GM19438 (cell line): ENCODE results near the gene CHTF8.

Experiments
- ATAC-seq: cut with Tn5 transposase; IDR thresholded peaks from one replicate; pipeline ENCODE4 v1.9.1; 2021; ENCODE audit warnings: low read depth; ENCODE audit not compliant: unreplicated experiment

The CHTF8 gene

DNA sequence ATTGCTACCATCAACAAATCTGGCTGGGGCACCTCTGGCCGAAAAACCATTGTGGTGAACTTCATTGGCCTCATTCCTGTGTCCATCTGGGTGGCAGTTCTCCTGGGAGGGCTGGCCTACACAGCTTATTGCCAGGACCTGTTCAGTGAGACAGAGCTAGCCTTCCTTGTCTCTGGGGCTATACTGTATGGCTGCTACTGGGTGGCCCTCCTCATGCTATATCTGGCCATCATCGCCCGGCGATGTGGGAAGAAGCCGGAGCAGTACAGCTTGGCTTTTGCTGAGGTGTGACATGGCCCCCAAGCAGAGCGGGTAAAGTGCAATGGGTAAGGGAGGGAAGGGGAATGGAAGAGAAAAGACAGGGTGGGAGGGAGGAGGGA is 17.4 kb downstream of the CHTF8 start:
- no peak for ATAC-seq

DNA sequence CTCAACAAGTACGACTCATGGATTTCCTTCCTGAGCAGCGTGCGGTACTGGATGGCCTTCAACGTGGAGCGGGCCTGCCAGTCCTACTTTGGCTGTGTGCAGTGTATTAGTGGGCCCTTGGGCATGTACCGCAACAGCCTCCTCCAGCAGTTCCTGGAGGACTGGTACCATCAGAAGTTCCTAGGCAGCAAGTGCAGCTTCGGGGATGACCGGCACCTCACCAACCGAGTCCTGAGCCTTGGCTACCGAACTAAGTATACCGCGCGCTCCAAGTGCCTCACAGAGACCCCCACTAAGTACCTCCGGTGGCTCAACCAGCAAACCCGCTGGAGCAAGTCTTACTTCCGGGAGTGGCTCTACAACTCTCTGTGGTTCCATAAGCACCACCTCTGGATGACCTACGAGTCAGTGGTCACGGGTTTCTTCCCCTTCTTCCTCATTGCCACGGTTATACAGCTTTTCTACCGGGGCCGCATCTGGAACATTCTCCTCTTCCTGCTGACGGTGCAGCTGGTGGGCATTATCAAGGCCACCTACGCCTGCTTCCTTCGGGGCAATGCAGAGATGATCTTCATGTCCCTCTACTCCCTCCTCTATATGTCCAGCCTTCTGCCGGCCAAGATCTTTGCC is 17.9 kb downstream of the CHTF8 start:
- ATAC-seq: no peak

DNA sequence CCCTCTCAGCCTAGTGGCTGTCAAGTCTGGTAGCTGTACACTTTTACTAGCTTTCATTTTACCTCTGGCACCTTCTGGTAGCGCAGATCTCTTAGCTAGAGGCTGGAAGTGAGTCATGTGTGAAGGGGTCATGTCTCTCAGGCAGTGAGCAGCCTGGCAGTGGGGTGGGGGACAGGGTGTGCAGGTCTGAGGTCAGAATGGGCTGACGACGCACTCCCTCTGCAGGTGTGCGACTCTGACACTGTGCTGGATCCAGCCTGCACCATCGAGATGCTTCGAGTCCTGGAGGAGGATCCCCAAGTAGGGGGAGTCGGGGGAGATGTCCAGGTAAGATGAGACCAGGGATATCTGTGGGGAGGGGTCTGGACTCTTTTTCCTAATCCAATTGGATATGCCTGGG is 19.2 kb downstream of the CHTF8 start:
- ATAC-seq: no peak

DNA sequence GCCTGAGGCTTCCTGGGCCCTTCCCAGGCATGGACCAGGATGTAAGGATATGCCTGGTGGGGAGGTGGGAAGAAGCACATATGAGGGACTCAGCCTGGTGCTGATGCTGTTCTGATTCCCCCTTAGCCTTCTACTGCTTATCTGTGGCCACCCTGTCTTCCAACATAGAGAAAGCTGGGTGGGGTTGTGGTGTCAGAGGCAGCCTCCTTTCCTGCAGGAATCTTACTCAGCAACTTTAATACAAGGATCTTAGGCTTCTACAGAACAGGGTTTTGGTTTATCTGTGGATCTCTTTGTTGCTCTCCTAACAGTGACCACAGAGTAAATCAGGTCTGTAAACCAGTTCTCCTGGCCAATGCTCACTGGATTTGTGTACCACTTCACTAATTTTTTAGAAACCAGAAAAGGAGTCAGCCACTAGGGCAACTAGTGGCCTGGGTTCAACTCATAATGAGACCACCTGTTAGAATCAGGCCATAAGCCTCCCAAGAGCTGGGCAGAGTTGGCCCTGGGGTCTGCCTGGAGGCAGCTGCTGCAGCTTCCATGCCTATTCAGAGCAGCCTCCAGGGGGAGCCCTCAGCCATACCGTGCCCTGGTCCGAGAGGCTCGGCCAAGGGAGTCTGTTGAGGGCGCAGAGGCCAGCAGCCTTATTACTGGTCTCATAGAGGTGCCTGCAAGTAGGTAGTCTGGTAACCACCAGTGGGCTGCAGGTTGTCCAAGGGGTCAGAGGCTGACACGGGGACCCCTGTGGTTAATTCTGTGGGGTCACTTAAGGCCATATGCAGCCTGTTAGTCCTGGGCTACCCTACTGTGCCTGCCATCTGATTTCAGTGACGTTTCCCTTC is 19.9 kb downstream of the CHTF8 start:
- ATAC-seq: no peak

DNA sequence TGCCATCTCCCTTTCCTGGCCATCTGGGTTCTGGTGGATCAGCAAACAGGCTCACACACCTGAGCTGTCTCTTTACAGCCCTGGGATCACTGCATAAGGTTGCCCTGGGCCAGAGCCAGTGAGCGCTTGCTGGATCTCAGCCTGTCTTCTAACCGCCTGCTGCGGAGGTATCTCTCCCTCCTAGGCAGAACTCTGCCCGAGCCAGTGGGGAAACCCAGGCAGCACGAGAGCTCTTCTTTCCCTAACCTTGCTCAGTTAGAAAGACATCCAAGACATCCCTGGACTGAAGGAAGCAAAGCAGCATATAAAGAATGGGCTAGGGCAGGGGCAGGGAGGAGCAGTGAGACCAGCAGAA is 20.5 kb downstream of the CHTF8 start:
- no peak for ATAC-seq

DNA sequence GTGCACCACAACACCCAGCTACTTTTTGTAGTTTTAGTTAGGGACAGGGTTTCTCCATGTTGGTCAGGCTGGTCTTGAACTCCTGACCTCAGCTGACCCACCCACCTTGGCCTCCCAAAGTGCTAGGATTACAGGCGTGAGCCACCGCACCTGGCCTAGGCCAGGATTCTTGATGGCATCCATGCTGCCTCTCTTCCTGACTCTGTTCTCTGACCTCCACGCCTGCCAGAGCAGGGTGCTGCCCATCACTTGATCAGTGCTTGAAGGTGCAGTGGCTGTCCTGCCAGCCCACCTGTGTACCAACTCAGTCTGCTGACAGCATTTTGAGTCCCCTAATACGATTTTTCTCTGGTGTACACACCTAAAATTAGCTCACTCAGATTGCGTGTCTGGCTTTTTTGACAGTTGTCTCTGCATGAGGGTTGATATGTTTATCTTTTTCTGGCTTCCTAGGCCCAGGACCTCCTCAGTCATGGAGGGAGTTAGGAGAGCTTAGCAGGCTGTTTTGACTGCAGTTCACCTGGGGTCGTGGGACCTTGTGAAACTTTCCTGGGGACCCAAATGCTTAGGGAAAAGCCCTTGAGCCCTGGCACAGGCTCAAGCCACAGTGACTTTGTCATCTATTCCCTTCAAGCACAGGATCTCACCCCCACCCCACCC is 21.0 kb downstream of the CHTF8 start:
- no peak for ATAC-seq

DNA sequence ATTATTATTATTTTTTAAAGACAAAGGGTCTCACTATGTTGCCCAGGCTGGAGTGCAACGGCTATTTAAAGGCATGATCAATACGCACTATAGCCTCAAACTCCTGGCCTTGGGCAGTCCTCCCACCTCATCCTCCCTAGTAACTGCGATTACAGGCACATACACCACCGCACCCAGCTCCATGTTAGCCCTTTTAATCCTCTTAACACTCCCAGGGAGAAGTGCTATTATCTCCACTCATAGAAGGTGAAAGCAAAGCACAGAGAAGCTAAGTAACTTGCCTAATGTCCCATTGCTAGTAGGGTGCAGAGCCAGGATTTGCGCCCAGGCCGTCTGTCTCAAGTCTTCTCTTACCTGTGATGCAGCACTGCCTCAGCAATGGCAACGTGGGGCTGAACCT is 22.0 kb downstream of the CHTF8 start:
- ATAC-seq: no peak

DNA sequence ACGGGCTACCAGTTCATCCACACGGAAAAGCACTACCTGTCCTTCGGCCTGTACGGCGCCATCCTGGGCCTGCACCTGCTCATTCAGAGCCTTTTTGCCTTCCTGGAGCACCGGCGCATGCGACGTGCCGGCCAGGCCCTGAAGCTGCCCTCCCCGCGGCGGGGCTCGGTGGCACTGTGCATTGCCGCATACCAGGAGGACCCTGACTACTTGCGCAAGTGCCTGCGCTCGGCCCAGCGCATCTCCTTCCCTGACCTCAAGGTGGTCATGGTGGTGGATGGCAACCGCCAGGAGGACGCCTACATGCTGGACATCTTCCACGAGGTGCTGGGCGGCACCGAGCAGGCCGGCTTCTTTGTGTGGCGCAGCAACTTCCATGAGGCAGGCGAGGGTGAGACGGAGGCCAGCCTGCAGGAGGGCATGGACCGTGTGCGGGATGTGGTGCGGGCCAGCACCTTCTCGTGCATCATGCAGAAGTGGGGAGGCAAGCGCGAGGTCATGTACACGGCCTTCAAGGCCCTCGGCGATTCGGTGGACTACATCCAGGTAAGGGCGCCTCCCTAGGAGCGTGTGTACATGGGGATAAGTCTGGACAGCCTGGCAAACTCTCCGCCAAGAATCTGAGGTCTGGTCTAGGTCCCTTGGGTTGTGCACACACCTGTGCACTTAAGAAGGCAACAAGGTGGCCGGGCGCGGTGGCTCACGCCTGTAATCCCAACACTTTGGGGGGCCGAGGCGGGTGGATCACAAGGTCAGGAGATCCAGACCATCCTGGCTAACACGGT is 22.7 kb downstream of the CHTF8 start:
- no peak for ATAC-seq

DNA sequence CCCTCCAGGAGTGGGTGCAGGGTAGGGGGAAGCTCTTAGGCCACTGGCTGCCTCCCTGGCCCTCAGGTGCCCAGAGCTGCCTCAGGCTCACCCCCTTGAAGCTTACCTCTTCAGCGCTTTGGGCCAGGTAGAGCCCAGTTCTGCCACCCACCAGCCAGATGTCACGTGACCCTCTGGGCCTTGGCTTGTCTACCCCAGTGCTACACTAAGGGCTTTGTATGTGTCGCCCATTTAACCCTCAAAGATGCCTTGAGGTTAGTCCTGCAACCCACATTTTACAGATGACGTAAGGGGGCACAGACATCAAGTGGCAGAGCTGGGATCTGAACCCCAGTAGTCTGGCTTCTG is 23.5 kb downstream of the CHTF8 start:
- ATAC-seq: no peak

DNA sequence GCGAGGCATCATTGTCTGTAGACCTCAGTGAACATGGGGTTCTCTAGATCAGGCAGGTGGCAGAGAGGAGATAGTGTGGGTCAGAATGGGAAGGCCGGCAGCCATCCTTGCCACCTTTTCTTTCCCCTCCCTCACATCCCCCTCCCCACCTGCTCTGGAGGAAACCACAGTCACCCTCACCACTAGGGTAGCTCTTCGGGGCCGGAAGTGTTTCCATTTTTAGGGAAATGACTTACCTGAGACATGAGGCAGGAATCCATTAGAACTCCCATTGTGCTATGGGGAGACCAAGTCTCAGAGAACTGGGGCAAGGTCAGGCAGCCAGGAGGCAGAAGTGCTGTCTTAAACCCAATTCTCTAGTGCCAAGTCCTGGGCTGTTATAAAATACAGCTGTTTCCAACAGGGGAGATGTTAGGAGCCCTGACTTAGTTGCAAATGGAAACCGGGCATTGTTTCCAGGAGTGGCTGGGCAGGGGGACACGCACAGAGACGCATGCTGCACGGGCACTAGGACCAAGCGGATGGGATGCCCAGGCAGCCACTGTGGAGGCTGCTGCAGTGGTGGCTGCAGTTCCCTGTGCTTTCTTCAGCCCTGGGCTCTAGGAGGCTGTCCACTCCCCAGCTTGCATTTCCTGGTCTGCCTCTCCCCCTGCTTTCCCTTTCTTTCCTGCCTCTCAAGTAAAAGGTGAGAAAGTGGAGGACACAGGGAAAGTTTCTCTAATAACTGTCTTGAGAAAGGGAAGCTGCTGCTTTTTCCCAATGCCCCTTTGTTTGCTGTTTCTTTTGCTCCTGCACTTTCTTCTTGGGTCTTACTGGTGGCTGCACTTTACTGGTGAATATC is 24.1 kb downstream of the CHTF8 start:
- ATAC-seq: no peak

DNA sequence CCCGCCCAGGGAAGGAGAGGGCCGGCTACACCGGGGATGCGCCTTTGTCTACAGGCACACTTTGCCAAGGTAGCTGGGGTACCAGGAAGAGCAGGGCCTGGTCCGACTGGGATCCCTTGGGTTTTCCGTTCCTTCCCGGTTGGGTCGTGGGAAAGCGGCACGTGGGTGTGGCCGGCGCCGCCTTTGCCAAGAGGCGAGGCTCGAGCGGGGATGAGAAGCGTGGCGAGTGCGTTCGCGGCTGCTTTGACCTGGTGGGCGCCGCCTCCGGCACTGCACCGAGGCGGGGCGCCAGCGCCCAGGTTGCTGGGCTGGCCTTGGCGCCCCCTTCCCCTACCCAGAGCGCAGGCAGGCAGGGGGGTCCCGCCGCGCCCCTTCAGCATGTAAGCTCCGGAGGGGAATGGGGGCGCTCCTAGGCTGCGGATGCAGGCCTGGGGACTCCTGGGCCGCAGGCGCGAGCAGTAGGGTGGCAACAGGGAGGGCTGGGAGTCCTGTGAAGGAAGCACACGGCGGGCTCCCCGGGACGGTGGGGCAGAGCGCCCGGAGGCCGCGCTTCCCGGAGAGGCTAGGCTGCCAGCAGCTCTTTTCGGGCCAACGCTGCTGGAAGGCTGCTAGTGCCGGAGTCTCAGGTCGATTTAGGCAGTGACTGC is 24.9 kb downstream of the CHTF8 start:
- ATAC-seq: no peak

DNA sequence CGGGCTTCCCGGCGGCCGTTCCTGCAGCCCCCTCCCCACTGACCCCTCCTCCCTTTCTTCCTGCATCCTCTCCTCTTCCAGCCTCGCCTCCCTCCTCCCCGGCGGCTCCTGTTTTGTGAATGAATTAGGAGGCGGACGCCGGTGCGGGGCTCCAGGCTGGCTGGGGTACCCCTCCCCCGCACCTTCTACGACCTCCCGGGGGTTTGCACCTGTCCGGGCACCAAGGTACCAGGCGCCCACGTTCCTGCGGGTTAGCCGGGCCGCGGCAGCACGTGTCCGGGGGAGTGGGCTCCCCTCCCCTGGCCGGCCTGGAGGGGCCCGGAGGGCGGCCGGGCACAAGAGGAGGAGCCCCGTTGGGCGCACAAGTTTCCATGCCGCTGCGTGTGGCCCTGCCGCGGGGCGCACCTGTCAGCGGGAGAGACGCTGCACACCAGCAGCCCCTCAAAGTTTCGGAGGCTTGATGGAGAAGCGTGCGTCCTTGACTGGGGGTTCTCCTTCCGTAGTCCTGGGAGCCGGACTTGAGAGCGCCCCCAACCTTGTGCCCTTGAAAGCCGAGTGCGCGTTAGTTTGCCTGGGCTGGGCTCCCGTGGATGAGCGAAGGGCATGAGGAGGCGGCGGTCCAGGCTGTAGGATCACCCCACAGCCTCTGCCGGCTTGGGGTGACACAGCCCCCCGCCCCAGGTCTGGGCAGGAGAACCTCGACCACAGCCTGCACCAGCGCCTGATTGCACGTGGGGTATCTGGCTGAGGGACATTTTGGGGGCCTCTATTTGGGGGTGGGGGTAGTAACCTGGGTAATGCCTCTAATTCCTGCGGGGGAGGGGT is 25.7 kb downstream of the CHTF8 start:
- ATAC-seq: no peak

DNA sequence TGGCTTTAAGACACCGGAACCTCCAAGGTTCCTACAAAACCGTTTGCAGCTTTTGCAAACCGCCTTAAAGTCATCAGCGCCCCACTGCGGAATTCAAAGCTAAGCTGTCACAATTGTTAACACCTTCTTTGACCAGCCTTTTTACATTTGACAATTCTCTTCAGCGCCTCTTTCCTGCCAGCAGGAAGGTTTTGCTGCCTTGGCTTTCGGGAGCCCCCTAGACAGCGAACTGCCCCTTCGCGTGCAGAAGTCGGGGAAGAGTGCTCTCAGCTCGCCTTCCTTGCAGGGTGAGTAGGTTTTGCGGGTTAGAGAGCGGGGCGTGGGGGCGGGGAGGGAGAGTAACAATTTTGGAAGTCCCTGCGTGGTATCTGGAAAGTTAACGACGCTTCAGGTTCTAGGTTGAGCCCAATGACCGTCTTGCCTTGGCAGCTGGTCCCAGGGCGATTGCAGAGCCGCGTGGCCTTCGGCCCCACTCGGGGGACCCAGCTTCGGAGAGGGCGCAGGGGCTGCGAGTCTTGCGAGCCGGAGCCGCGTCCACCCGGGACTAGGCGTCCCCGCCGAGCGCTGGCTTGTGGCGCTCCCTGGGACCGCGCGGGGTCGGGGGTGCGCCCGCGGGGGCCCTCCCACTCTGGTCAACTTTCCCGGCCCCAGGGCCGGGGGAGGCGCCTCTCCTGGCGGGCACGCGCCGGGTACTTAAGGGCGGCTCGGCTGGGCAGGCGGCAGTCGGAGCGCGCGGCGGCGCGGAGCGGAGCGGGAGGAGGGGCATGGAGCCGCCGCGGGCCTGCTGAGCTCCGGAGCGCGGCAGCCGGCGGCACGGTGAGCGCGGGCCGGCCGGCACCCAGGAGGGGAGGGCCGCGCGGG is 26.7 kb downstream of the CHTF8 start, which contains the start of gene HAS3:
TSS of gene HAS3 (plus strand) at position 153 of the 861 bp plus-strand sequence. CDS start 3,743 bp downstream, outside the sequence.
- ATAC-seq: no peak

DNA sequence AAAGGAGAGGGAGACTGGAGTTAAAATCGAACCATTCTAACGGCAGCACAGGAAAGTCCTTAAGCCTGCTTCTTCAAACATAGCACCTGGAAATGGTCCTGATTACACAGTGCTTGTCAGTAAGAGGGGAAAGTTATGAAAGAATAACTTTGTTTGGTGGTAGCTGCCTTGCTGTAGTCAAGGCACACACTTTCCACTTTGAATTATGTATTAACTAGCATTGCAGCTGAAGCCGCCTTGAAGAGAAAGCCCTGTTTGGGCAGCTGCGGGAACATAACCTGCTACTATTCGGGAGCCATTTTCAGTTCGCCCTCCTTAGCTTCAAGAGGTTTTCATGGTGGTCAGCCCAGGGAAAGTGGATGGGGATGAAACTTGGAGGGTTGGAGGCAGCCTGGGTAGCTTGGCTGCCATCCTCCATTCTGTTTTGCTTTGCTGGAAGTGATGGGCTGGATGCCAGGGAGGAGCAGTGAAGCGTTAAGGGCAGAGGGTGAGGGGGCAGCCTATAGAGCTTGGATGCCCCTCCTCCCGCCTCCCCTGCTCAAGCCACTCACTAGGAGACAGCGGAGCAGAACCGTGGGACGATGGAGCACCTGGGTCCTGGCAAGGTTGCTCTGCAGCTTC is 32.2 kb downstream of the CHTF8 start:
- no peak for ATAC-seq

DNA sequence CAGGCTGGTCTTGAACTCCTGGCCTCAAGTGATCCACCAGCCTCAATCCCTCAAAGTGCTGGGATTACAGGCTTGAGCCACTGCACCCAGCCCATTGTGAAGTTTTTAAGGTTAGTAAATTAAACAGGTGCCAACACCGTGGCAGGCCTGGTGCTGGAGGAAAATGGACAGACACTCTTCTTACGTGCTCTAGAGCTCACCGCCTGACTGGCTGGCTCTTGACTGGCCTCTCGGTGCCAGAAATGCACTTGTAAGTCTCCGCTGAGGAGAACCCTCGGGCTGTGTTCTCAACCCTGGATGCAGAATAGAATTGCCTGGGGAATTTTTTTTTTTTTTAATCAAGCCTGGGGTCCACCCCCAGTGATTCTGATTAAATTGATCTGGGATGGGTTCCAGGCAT is 37.2 kb downstream of the CHTF8 start:
- no peak for ATAC-seq

DNA sequence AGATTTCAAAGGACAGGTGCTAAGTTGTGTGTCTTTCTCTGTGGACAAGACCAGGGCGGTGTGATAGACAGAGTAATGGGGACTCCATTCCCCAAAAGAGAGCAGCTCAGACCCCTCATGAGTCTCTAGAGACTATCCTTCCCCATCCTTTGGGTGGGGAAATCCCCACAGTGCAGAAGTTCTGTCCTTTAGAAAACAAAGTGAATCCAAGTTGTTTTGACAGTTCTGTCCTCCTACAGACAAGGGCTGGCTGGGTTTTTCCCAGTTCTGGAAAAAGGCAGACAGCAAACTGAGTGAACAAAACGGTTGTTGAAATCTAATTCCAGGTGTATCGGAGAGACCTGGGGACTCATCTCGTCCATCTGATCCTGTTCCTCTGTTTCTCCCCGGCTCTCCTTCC is 37.9 kb downstream of the CHTF8 start:
- ATAC-seq: no peak

DNA sequence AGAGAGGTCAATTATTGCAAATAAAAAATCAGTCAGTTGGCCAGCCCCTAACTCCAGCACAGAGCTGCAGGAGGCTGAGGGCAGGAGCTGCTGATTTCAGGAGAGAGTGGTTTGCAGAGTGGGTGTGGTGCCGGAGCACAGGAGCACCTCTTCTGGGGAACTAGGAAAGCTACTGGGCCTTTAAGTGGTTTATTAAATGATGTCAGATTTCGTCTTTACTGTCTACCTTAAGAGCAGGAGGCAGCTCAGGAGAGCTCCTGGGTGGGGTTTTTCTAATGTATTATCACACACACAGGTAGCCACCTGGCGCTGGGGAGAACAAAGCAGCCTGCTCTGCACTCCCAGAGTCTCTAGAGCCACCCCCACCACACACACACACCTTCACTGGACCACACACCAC is 38.4 kb downstream of the CHTF8 start:
- no peak for ATAC-seq
